ENCODE data around the gene PDE7B.

PDE7B gene

GRCh38 chr6:136192902-136193301, 341.4 kb downstream of the PDE7B start:
- Histone ChIP-seq H3K4me3 (ENCODE audit: low read length) (no peak overlapping the region), H3K79me2 (ENCODE audit: low read length) (no peaks in the 10 kb centered on the region), H3K9me2 (replicated peaks; ENCODE audit: insufficient read depth, low read length) (no peaks in the 10 kb centered on the region), H3K4me1 (ENCODE audit: low read length) (no peaks in the 10 kb centered on the region), H3K27ac (ENCODE audit: low read length) (no peak overlapping the region), H3F3A (ENCODE audit: insufficient read depth, low read length) (no peaks in the 10 kb centered on the region), H3K9ac (ENCODE audit: low read length) (no peak overlapping the region), H3K4me2 (ENCODE audit: low read depth, low read length) (no peak overlapping the region), H2AFZ (ENCODE audit: low read length) (no peak overlapping the region), H3K36me3 (replicated peaks; ENCODE audit: insufficient read depth, low read length) (no peaks in the 10 kb centered on the region), H4K20me1 (ENCODE audit: insufficient read depth, low read length) (no peaks in the 10 kb centered on the region), H3K9me3 (replicated peaks; ENCODE audit: insufficient read depth, low read length) (no peaks in the 10 kb centered on the region), H3K27me3 (replicated peaks; ENCODE audit: insufficient read depth, low read length) (no peaks in the 10 kb centered on the region)
- TF ChIP-seq EZH2phosphoT487 (IDR thresholded peaks at IDR 0.05; ENCODE audit: low read length): no peak
- no peak for TF ChIP-seq EZH2 (optimal IDR thresholded peaks at IDR 0.05; ENCODE audit: low read depth, low read length)
- no peak for TF ChIP-seq CTCF (IDR thresholded peaks at IDR 0.05; ENCODE audit: low read length)
- DNase-seq: no peak

GRCh38 chr6:136201732-136202131, 350.2 kb downstream of the PDE7B start:
- Histone ChIP-seq H3K9ac (ENCODE audit: low read length) (no peak overlapping the region), H3K79me2 (ENCODE audit: low read length) (no peaks in the 10 kb centered on the region), H3K4me1 (ENCODE audit: low read length) (no peaks in the 10 kb centered on the region), H2AFZ (ENCODE audit: low read length) (no peak overlapping the region), H4K20me1 (ENCODE audit: insufficient read depth, low read length) (no peaks in the 10 kb centered on the region), H3K9me2 (replicated peaks; ENCODE audit: insufficient read depth, low read length) (no peaks in the 10 kb centered on the region), H3K9me3 (replicated peaks; ENCODE audit: insufficient read depth, low read length) (no peaks in the 10 kb centered on the region), H3K27ac (ENCODE audit: low read length) (no peak overlapping the region), H3K27me3 (replicated peaks; ENCODE audit: insufficient read depth, low read length) (no peaks in the 10 kb centered on the region), H3K4me2 (ENCODE audit: low read depth, low read length) (no peak overlapping the region), H3F3A (ENCODE audit: insufficient read depth, low read length) (no peaks in the 10 kb centered on the region), H3K4me3 (ENCODE audit: low read length) (no peak overlapping the region), H3K36me3 (replicated peaks; ENCODE audit: insufficient read depth, low read length) (no peaks in the 10 kb centered on the region)
- no peak for DNase-seq
- no peak for TF ChIP-seq EZH2 (optimal IDR thresholded peaks at IDR 0.05; ENCODE audit: low read depth, low read length)

- H3K79me2 ChIP-seq (ENCODE audit: low read length): no peaks in the 10 kb centered on the region
- H3F3A ChIP-seq (ENCODE audit: insufficient read depth, low read length): no peaks in the 10 kb centered on the region
- H3K9me3 ChIP-seq (replicated peaks; ENCODE audit: insufficient read depth, low read length): no peaks in the 10 kb centered on the region
- no peaks in the 10 kb centered on the region for H3K9me2 ChIP-seq (replicated peaks; ENCODE audit: insufficient read depth, low read length)
- no peaks in the 10 kb centered on the region for H3K36me3 ChIP-seq (replicated peaks; ENCODE audit: insufficient read depth, low read length)
- H4K20me1 ChIP-seq (ENCODE audit: insufficient read depth, low read length): no peaks in the 10 kb centered on the region
- no peaks in the 10 kb centered on the region for H3K27me3 ChIP-seq (replicated peaks; ENCODE audit: insufficient read depth, low read length)
- H3K27ac ChIP-seq (ENCODE audit: low read length): no peak overlapping the region
- no peaks in the 10 kb centered on the region for H3K4me1 ChIP-seq (ENCODE audit: low read length)
- H2AFZ ChIP-seq (ENCODE audit: low read length): no peak overlapping the region
- H3K9ac ChIP-seq (ENCODE audit: low read length): no peak overlapping the region
- no peak overlapping the region for H3K4me2 ChIP-seq (ENCODE audit: low read depth, low read length)
- no peak overlapping the region for H3K4me3 ChIP-seq (ENCODE audit: low read length)
- no peak for TF ChIP-seq CTCF (IDR thresholded peaks at IDR 0.05; ENCODE audit: low read length)
- no peak for TF ChIP-seq EZH2phosphoT487 (IDR thresholded peaks at IDR 0.05; ENCODE audit: low read length)
- TF ChIP-seq EZH2 (optimal IDR thresholded peaks at IDR 0.05; ENCODE audit: low read depth, low read length): no peak
- no peak for DNase-seq
Observed at GRCh38 chr6:136208783-136209182, 357.3 kb downstream of the PDE7B start.

- H3K4me3 ChIP-seq (ENCODE audit: low read length): no peak overlapping the region
- H3K27me3 ChIP-seq (replicated peaks; ENCODE audit: insufficient read depth, low read length): no peaks in the 10 kb centered on the region
- TF ChIP-seq EZH2phosphoT487 (IDR thresholded peaks at IDR 0.05; ENCODE audit: low read length) (no peak), CTCF (IDR thresholded peaks at IDR 0.05; ENCODE audit: low read length) (no peak), EZH2 (optimal IDR thresholded peaks at IDR 0.05; ENCODE audit: low read depth, low read length) (no peak)
- H3K27ac ChIP-seq (ENCODE audit: low read length): no peak overlapping the region
- no peaks in the 10 kb centered on the region for H3K36me3 ChIP-seq (replicated peaks; ENCODE audit: insufficient read depth, low read length)
- H3K9me2 ChIP-seq (replicated peaks; ENCODE audit: insufficient read depth, low read length): no peaks in the 10 kb centered on the region
- H3K9me3 ChIP-seq (replicated peaks; ENCODE audit: insufficient read depth, low read length): no peaks in the 10 kb centered on the region
- no peak overlapping the region for H3K9ac ChIP-seq (ENCODE audit: low read length)
- H2AFZ ChIP-seq (ENCODE audit: low read length): no peak overlapping the region
- H3F3A ChIP-seq (ENCODE audit: insufficient read depth, low read length): no peaks in the 10 kb centered on the region
- H4K20me1 ChIP-seq (ENCODE audit: insufficient read depth, low read length): no peaks in the 10 kb centered on the region
- no peak overlapping the region for H3K4me2 ChIP-seq (ENCODE audit: low read depth, low read length)
- no peaks in the 10 kb centered on the region for H3K4me1 ChIP-seq (ENCODE audit: low read length)
- no peak for DNase-seq
- H3K79me2 ChIP-seq (ENCODE audit: low read length): no peaks in the 10 kb centered on the region
Observed at GRCh38 chr6:136209496-136209895, 358.0 kb downstream of the PDE7B start.

Data from MM.1S (cell line).